ENCODE data around the gene RYR1.
A peak's percentile ranks its signal among the peaks of the same experiment; 100 is the strongest.

Gene RYR1

GRCh38 chr19:38412491-38412890, 21.0 kb upstream of the RYR1 start:
- no peak overlapping the region for H3K4me3 ChIP-seq (ENCODE audit: low read depth, low read length)
- DNase-seq (ENCODE audit: low read depth) = no peak
- no peak for TF ChIP-seq CTCF (IDR thresholded peaks at IDR 0.05; ENCODE audit: low read depth, low read length)
- TF ChIP-seq MAX (IDR thresholded peaks at IDR 0.05; ENCODE audit: low read depth, low read length) = no peak
- no peak for TF ChIP-seq POLR2A (IDR thresholded peaks at IDR 0.05; ENCODE audit: extremely low read depth, insufficient read length)
- no peak for TF ChIP-seq MYC (IDR thresholded peaks at IDR 0.05; ENCODE audit: low read depth, low read length)

GRCh38 chr19:38412961-38413360, 20.5 kb upstream of the RYR1 start:
- TF ChIP-seq MYC (IDR thresholded peaks at IDR 0.05; ENCODE audit: low read depth, low read length) (no peak), POLR2A (IDR thresholded peaks at IDR 0.05; ENCODE audit: extremely low read depth, insufficient read length) (no peak), CTCF (IDR thresholded peaks at IDR 0.05; ENCODE audit: low read depth, low read length) (no peak), MAX (IDR thresholded peaks at IDR 0.05; ENCODE audit: low read depth, low read length) (no peak)
- DNase-seq (ENCODE audit: low read depth) = no peak

GRCh38 chr19:38413416-38413815, 20.1 kb upstream of the RYR1 start:
- H3K4me3 ChIP-seq (ENCODE audit: low read depth, low read length) = no peak overlapping the region
- no peak for DNase-seq (ENCODE audit: low read depth)

More at GRCh38 chr19:38412961-38413360, 20.5 kb upstream of the RYR1 start:
- no peak overlapping the region for H3K4me3 ChIP-seq (ENCODE audit: low read depth, low read length)

GRCh38 chr19:38417146-38417543, 16.3 kb upstream of the RYR1 start:
- no peak overlapping the region for H3K4me3 ChIP-seq (ENCODE audit: low read depth, low read length)
- DNase-seq (ENCODE audit: low read depth) = no peak
- TF ChIP-seq MYC (IDR thresholded peaks at IDR 0.05; ENCODE audit: low read depth, low read length) (no peak), MAX (IDR thresholded peaks at IDR 0.05; ENCODE audit: low read depth, low read length) (no peak), CTCF (IDR thresholded peaks at IDR 0.05; ENCODE audit: low read depth, low read length) (no peak)

More at GRCh38 chr19:38413416-38413815, 20.1 kb upstream of the RYR1 start:
- no peak for TF ChIP-seq MYC (IDR thresholded peaks at IDR 0.05; ENCODE audit: low read depth, low read length)

GRCh38 chr19:38417544-38418506, 15.7 kb upstream of the RYR1 start:
- DNase-seq (ENCODE audit: low read depth) = peak; percentile 69
- H3K4me3 ChIP-seq (ENCODE audit: low read depth, low read length) = no peak overlapping the region
- no peak for TF ChIP-seq CTCF (IDR thresholded peaks at IDR 0.05; ENCODE audit: low read depth, low read length)
- TF ChIP-seq MYC (IDR thresholded peaks at IDR 0.05; ENCODE audit: low read depth, low read length) = no peak
- TF ChIP-seq MAX (IDR thresholded peaks at IDR 0.05; ENCODE audit: low read depth, low read length) = no peak
- no peak for TF ChIP-seq POLR2A (IDR thresholded peaks at IDR 0.05; ENCODE audit: extremely low read depth, insufficient read length)

- no peak for DNase-seq (ENCODE audit: low read depth)
- TF ChIP-seq MAX (IDR thresholded peaks at IDR 0.05; ENCODE audit: low read depth, low read length) = no peak
- no peak overlapping the region for H3K4me3 ChIP-seq (ENCODE audit: low read depth, low read length)
Observed at GRCh38 chr19:38420935-38421334, 12.6 kb upstream of the RYR1 start.
